NCI-H1694 treated with DMSO at 0.1 percent for 48 hours (cell line): ENCODE data around the gene GNB5.
A peak's percentile ranks its signal among the peaks of the same experiment; 100 is the strongest.

Experiments used
- DNase-seq: peaks from one replicate; lab custom pipeline; 2025; lab: John Stamatoyannopoulos, UW

Gene GNB5

GRCh38 chr15:52140646-52141045 lies 50.5 kb downstream of the GNB5 start:
- no peak for DNase-seq

- DNase-seq: peak; percentile 4
Observed at GRCh38 chr15:52139599-52140462, 51.4 kb downstream of the GNB5 start.

GRCh38 chr15:52137432-52138357 lies 53.5 kb downstream of the GNB5 start:
- no peak for DNase-seq

GRCh38 chr15:52136442-52136980 lies 54.7 kb downstream of the GNB5 start:
- DNase-seq: peak; percentile 13

- DNase-seq: no peak
Observed at GRCh38 chr15:52134502-52135144, 56.6 kb downstream of the GNB5 start.

- no peak for DNase-seq
Observed at GRCh38 chr15:52133510-52134220, 57.5 kb downstream of the GNB5 start.

GRCh38 chr15:52132066-52132465 lies 59.1 kb downstream of the GNB5 start:
- DNase-seq: no peak

- DNase-seq: no peak
Observed at GRCh38 chr15:52128568-52128967, 62.6 kb downstream of the GNB5 start.

- no peak for DNase-seq
Observed at GRCh38 chr15:52124270-52124880, 66.8 kb downstream of the GNB5 start.

GRCh38 chr15:52121896-52122295 lies 69.3 kb downstream of the GNB5 start:
- DNase-seq: no peak

GRCh38 chr15:52121006-52121405 lies 70.2 kb downstream of the GNB5 start:
- no peak for DNase-seq

GRCh38 chr15:52120488-52120887 lies 70.7 kb downstream of the GNB5 start:
- DNase-seq: no peak

GRCh38 chr15:52118969-52119749 lies 72.0 kb downstream of the GNB5 start:
- DNase-seq: no peak

- no peak for DNase-seq
Observed at GRCh38 chr15:52117549-52117948, 73.6 kb downstream of the GNB5 start.

- DNase-seq: no peak
Observed at GRCh38 chr15:52115598-52116427, 75.4 kb downstream of the GNB5 start.

GRCh38 chr15:52114261-52115055 lies 76.7 kb downstream of the GNB5 start:
- DNase-seq: peak; percentile 48

- DNase-seq: no peak
Observed at GRCh38 chr15:52113708-52114107, 77.5 kb downstream of the GNB5 start.

- no peak for DNase-seq
Observed at GRCh38 chr15:52113235-52113634, 78.0 kb downstream of the GNB5 start.
